GM12892 (cell line): ENCODE results near the gene SNX22.

Experiments
- POLR2A ChIP-seq: IDR thresholded peaks from 2 replicates; pipeline ENCODE4 v1.6.1; 2011; ENCODE audit warnings: low read depth, low read length, control low read depth
- TAF1 ChIP-seq: IDR thresholded peaks from 2 replicates; pipeline ENCODE4 v1.6.1; 2011; ENCODE audit warnings: low read depth, mild to moderate bottlenecking, control low read depth, low read length, borderline replicate concordance

GRCh38 chr15:64110950-64111678 is 40.4 kb upstream of the SNX22 start:
- TF ChIP-seq POLR2A: no peak
- no peak for TF ChIP-seq TAF1
